HG03280 (cell line): ENCODE results near the gene CHRNA1.
"Not testable (repeated sequence)": the region's sequence is repeated elsewhere in the genome, so short reads cannot be mapped to it uniquely, and the experiment has no call there.

Experiments
- ATAC-seq: cut with Tn5 transposase; IDR thresholded peaks from one replicate; pipeline ENCODE4 v1.9.1; 2021; ENCODE audit warnings: mild to moderate bottlenecking, moderate library complexity; ENCODE audit not compliant: unreplicated experiment

Gene CHRNA1

GRCh38 chr2:174718591-174718990 is 45.7 kb downstream of the CHRNA1 start:
- ATAC-seq, result no peak

GRCh38 chr2:174717916-174718315 is 46.4 kb downstream of the CHRNA1 start:
- ATAC-seq, result no peak

- no peak for ATAC-seq
Measured at GRCh38 chr2:174717273-174717672, 47.0 kb downstream of the CHRNA1 start.

GRCh38 chr2:174716785-174717184 is 47.5 kb downstream of the CHRNA1 start:
- no peak for ATAC-seq

DNA sequence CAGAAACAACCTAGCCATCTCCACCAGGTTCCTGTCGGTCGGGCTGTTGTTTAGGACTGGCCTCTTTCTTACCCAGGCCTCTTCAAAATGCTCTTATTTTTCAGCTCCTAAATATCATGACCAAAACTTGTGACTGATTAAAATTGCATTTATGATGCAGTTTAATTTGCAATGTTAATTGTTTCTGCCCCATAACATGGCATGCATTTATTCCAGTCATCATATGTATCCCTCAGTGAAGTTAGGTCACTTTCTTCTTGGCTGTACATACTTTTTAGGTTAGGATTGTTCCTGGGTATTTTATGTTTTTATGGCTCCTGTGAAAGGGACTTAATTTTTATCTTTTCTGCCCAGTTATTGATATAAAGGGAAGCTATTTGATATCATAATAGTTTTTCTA is 50.6 kb downstream of the CHRNA1 start:
- ATAC-seq, result no peak

DNA sequence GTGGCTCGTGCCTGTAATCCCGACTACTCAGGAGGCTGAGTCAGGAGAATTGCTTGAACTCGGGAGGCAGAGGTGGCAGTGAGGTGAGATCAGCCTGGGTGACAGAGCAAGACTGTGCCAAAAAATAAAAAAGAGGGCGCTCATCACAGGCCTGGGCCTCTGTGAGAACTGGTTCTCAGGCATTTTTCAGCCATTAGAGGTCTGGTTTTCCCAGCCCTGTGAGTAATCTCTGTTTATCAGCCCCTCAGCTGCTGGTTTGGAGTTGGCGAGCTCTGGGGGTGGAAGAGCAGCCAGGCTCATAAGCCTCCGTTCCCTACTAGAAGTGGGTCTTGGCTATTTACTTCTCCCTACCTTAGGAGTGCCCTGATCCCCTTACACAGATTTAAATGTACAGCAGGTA is 53.1 kb downstream of the CHRNA1 start:
- ATAC-seq, result no peak

- ATAC-seq, result not testable (repeated sequence)
Measured at GRCh38 chr2:174709416-174710004, 54.8 kb downstream of the CHRNA1 start.

- ATAC-seq, result no peak
Measured at GRCh38 chr2:174708713-174709112, 55.6 kb downstream of the CHRNA1 start.

GRCh38 chr2:174705321-174705720 is 59.0 kb downstream of the CHRNA1 start:
- ATAC-seq, result no peak

DNA sequence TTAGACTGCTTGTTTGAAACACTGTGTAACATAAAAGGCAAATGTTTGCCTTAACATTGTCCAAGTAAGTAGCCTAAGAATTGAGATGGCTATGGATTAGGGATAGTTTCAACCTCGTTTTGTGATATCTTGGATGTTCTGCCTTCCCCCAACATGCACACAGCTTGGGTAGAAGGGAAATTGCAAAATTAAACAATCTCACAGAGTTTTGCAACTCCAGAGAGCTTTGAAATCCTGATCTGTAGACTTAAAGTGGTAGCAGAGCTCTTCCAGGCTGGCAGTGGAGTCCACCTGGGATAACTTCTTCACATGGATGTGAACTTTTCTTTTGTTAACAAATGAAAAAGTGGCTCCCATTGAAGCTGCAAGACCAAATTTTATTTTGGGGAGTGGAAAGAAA is 59.6 kb downstream of the CHRNA1 start:
- ATAC-seq, result no peak

GRCh38 chr2:174704061-174704460 is 60.2 kb downstream of the CHRNA1 start:
- no peak for ATAC-seq

DNA sequence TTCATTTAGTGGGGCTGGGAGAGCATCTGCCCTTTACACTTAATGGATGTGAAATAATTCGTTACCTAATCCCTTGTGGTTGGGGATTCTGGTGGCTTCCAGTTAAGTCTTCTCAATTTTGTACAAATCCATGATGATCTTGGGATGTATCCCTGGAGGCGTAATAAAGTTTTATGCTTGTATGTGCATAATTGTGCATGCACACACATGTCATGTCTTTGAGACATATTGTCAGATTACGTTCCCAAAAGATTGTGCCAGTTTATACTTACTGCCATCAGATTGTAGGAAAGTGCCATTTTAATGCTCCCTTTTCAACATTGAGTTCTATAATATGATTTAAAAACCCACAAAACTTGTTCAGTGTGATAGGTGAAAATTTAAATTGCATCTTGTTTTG is 60.8 kb downstream of the CHRNA1 start:
- ATAC-seq, result no peak

- ATAC-seq, result no peak
Measured at GRCh38 chr2:174702541-174702940, 61.7 kb downstream of the CHRNA1 start.

- no peak for ATAC-seq
Measured at GRCh38 chr2:174699993-174700766, 64.1 kb downstream of the CHRNA1 start.
